HepG2 (cell line): ENCODE results near the gene NRIP2. TPM values are rescaled to one million over a fixed set of nuclear protein-coding genes. Genes with fewer than 3 reads are reported as not detected.
A peak's percentile ranks its signal among the peaks of the same experiment; 100 is the strongest.

Source experiments
- CEBPG ChIP-seq: IDR thresholded peaks from 2 replicates; pipeline ENCODE4 v1.6.1; 2016
- ERF ChIP-seq: IDR thresholded peaks from 2 replicates; pipeline ENCODE4 v1.6.1; 2018; ENCODE audit warnings: missing biosample characterization, missing genetic modification reagents
- NFE2L1 ChIP-seq: sonication (generic); formaldehyde crosslinking; IDR thresholded peaks from 2 replicates; pipeline ENCODE4 v1.4.0; 2020; ENCODE audit warnings: missing genetic modification reagents, mild to moderate bottlenecking, borderline replicate concordance
- NFIB ChIP-seq: sonication (generic); formaldehyde crosslinking; IDR thresholded peaks from 2 replicates; pipeline ENCODE4 v1.9.0; 2021; ENCODE audit warnings: missing genetic modification reagents, mild to moderate bottlenecking, borderline replicate concordance
- PCBP1 ChIP-seq: fragments of 200-400 bp; formaldehyde crosslinking; IDR thresholded peaks from 2 replicates; pipeline ENCODE4 v1.6.1; 2017; ENCODE audit warnings: mild to moderate bottlenecking, low read depth, low read length, borderline replicate concordance
- SP5 ChIP-seq: IDR thresholded peaks from 2 replicates; pipeline ENCODE4 v1.6.1; 2016; ENCODE audit warnings: low read depth, borderline replicate concordance
- ZBTB8A ChIP-seq: sonication (generic); formaldehyde crosslinking; IDR thresholded peaks from 2 replicates; pipeline ENCODE4 v1.4.0; 2020; ENCODE audit warnings: mild to moderate bottlenecking, low read depth, missing genetic modification reagents, borderline replicate concordance
- ZNF124 ChIP-seq: sonication (generic); formaldehyde crosslinking; IDR thresholded peaks from 2 replicates; pipeline ENCODE4 v1.4.0; 2020; ENCODE audit warnings: missing genetic modification reagents
- ZNF142 ChIP-seq: sonication (generic); formaldehyde crosslinking; IDR thresholded peaks from 2 replicates; pipeline ENCODE4 v1.4.0; 2020; ENCODE audit warnings: missing genetic modification reagents
- ZNF558 ChIP-seq: sonication (generic); formaldehyde crosslinking; IDR thresholded peaks from 2 replicates; pipeline ENCODE4 v1.9.0; 2022; ENCODE audit warnings: mild to moderate bottlenecking, missing genetic modification reagents, borderline replicate concordance
- polyA plus RNA-seq, 8 experiments: library from polyadenylated mRNA; depleted of rRNA in 3 of 8; stranded (reverse) in 7 of 8; unstranded in 1 of 8; fragments of >200 nt; fragmentation: Illumina TruSeq in 4 of 8; extraction: Trizol in 4 of 8; gene quantifications; 2 replicates each; pipeline versions ENCODE4 v1.2.1 to v1.2.3, GENCODE V29; 2011 to 2016; ENCODE audit warnings: low read depth in 4 of 8, missing spikeins in 1 of 8, mixed read lengths in 1 of 8; ENCODE audit not compliant: insufficient read depth in 1 of 8
- total RNA-seq, 5 experiments: library from RNA; depleted of rRNA; stranded (reverse); fragments of >200 nt; fragmentation: Illumina TruSeq; extraction: Trizol; gene quantifications; 2 replicates each; pipeline ENCODE4 v1.2.3, GENCODE V29; 2016; ENCODE audit warnings: low read depth in 1 of 5
- TF ChIP-seq, protein P1 (sequence below): sonication (generic); formaldehyde crosslinking; IDR thresholded peaks from 2 replicates; pipeline ENCODE4 v1.5.0; 2020; ENCODE audit warnings: mild to moderate bottlenecking, missing genetic modification reagents, borderline replicate concordance
- TF ChIP-seq, protein P2 (sequence below): sonication (generic); formaldehyde crosslinking; IDR thresholded peaks from 2 replicates; pipeline ENCODE4 v1.9.0; 2021; ENCODE audit warnings: missing genetic modification reagents, mild to moderate bottlenecking, borderline replicate concordance

NRIP2 gene
- total and polyA plus RNA-seq, 2 of the 13 experiments (the other 11 are each of a cell fraction or from before 2014, with no cell fraction given) = not detected

GRCh38 chr12:2812290-2813213, 22.3 kb downstream of the NRIP2 start, which contains the start of gene ITFG2 (continued):
- TF ChIP-seq PCBP1 (peak; percentile 72; the same call in 1 of the 2 replicates), NFIB (no peak), ZNF142 (CRISPR knock-in tag) (peak; percentile 88), SP5 (CRISPR knock-in tag) (peak; percentile 40; the same call in 1 of the 2 replicates), CEBPG (CRISPR knock-in tag) (peak; percentile 35), ZNF558 (CRISPR knock-in tag) (peak; percentile 88; the same call in 1 of the 2 replicates), ZBTB8A (CRISPR knock-in tag) (no peak), ERF (peak; percentile 76; the same call in 1 of the 2 replicates), ZNF124 (peak; percentile 46), NFE2L1 (CRISPR knock-in tag) (no peak; the same call in 1 of the 2 replicates)
- TF ChIP-seq, protein P1, sequence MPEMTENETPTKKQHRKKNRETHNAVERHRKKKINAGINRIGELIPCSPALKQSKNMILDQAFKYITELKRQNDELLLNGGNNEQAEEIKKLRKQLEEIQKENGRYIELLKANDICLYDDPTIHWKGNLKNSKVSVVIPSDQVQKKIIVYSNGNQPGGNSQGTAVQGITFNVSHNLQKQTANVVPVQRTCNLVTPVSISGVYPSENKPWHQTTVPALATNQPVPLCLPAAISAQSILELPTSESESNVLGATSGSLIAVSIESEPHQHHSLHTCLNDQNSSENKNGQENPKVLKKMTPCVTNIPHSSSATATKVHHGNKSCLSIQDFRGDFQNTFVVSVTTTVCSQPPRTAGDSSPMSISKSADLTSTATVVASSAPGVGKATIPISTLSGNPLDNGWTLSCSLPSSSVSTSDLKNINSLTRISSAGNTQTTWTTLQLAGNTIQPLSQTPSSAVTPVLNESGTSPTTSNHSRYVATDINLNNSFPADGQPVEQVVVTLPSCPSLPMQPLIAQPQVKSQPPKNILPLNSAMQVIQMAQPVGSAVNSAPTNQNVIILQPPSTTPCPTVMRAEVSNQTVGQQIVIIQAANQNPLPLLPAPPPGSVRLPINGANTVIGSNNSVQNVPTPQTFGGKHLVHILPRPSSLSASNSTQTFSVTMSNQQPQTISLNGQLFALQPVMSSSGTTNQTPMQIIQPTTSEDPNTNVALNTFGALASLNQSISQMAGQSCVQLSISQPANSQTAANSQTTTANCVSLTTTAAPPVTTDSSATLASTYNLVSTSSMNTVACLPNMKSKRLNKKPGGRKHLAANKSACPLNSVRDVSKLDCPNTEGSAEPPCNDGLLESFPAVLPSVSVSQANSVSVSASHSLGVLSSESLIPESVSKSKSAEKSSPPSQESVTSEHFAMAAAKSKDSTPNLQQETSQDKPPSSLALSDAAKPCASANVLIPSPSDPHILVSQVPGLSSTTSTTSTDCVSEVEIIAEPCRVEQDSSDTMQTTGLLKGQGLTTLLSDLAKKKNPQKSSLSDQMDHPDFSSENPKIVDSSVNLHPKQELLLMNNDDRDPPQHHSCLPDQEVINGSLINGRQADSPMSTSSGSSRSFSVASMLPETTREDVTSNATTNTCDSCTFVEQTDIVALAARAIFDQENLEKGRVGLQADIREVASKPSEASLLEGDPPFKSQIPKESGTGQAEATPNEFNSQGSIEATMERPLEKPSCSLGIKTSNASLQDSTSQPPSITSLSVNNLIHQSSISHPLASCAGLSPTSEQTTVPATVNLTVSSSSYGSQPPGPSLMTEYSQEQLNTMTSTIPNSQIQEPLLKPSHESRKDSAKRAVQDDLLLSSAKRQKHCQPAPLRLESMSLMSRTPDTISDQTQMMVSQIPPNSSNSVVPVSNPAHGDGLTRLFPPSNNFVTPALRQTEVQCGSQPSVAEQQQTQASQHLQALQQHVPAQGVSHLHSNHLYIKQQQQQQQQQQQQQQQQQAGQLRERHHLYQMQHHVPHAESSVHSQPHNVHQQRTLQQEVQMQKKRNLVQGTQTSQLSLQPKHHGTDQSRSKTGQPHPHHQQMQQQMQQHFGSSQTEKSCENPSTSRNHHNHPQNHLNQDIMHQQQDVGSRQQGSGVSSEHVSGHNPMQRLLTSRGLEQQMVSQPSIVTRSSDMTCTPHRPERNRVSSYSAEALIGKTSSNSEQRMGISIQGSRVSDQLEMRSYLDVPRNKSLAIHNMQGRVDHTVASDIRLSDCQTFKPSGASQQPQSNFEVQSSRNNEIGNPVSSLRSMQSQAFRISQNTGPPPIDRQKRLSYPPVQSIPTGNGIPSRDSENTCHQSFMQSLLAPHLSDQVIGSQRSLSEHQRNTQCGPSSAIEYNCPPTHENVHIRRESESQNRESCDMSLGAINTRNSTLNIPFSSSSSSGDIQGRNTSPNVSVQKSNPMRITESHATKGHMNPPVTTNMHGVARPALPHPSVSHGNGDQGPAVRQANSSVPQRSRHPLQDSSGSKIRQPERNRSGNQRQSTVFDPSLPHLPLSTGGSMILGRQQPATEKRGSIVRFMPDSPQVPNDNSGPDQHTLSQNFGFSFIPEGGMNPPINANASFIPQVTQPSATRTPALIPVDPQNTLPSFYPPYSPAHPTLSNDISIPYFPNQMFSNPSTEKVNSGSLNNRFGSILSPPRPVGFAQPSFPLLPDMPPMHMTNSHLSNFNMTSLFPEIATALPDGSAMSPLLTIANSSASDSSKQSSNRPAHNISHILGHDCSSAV (CRISPR knock-in tag) = peak; percentile 93; the same call in 1 of the 2 replicates
- TF ChIP-seq, protein P2, sequence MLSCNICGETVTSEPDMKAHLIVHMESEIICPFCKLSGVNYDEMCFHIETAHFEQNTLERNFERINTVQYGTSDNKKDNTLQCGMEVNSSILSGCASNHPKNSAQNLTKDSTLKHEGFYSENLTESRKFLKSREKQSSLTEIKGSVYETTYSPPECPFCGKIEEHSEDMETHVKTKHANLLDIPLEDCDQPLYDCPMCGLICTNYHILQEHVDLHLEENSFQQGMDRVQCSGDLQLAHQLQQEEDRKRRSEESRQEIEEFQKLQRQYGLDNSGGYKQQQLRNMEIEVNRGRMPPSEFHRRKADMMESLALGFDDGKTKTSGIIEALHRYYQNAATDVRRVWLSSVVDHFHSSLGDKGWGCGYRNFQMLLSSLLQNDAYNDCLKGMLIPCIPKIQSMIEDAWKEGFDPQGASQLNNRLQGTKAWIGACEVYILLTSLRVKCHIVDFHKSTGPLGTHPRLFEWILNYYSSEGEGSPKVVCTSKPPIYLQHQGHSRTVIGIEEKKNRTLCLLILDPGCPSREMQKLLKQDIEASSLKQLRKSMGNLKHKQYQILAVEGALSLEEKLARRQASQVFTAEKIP (CRISPR knock-in tag) = no peak
